HG02759 (cell line): ENCODE data around the gene PROX1.
A peak's percentile ranks its signal among the peaks of the same experiment; 100 is the strongest.

Experiments used
- ATAC-seq: cut with Tn5 transposase; IDR thresholded peaks from one replicate; pipeline ENCODE4 v1.9.1; 2021; ENCODE audit warnings: mild to moderate bottlenecking, moderate library complexity; ENCODE audit not compliant: unreplicated experiment

Gene PROX1

GRCh38 chr1:213979751-213980586 lies 7.8 kb upstream of the PROX1 start:
- ATAC-seq: no peak

DNA sequence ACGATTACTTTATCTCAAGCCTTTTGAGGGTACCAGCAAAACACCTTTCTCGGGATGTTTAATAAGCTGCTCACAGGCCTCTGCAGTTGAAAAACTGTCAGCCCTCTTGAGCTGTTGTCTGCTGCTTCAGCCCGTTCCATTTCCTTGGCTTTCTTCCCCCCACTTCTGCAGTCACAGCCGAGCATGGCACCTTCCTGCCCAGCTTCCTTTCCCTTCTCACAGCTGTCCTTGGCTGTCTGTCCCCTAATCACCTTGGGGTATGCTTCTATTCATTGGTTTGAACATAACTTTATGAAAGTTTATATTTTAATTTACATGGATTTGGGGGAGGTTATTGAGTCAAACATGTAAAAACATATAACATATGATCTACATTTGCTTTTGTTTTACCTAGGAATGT lies 6.9 kb upstream of the PROX1 start:
- no peak for ATAC-seq

- ATAC-seq: no peak
Measured at GRCh38 chr1:213982289-213982671, 5.5 kb upstream of the PROX1 start.

GRCh38 chr1:213982672-213983492 lies 4.9 kb upstream of the PROX1 start:
- ATAC-seq: no peak

GRCh38 chr1:213983493-213984386 lies 4.0 kb upstream of the PROX1 start:
- ATAC-seq: no peak

GRCh38 chr1:213984387-213985208 lies 3.2 kb upstream of the PROX1 start:
- ATAC-seq: no peak

- no peak for ATAC-seq
Measured at GRCh38 chr1:213985209-213986019, 2.4 kb upstream of the PROX1 start.

DNA sequence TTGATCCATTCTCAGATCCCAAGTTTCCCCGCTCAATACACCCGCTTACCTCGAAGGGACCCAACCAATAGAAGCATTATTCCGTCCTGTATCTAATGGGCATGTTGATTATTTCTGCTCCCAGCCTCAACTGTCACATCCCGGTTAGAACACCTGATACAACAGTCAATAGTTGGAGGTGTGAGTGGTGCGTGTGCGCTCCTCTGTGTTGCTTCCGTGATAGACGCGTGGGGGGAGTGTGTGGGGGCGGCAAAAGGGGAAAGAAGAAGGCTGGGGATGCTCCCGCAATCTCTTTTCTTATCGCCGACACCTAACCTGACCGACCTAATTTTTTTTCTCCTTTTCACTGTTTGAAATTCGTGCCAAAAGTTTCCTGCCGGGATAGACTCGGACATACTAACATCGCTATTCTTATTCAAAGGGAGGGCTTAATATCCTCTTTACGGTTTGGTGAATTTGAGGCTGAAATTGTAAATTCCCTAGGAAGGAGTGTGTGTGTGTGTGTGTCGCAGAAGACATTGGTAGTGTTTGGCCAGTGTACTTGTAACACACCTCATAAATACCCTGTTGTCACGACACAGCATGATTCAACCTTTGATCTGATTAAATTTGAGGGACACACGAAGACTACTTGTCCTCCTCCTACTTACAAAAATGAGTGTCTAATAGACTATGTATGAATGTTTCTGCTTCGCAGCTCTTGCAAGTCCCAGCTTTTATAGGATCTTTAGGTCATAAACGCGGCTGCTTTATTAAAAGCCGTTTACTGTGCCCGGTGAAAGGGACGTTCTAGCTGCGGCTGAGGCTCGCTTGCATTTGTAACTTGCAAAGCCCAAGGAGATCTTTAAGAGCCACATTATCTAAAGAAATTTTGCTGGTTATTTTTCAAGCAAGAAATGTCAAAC lies 1.5 kb upstream of the PROX1 start:
- ATAC-seq: no peak

DNA sequence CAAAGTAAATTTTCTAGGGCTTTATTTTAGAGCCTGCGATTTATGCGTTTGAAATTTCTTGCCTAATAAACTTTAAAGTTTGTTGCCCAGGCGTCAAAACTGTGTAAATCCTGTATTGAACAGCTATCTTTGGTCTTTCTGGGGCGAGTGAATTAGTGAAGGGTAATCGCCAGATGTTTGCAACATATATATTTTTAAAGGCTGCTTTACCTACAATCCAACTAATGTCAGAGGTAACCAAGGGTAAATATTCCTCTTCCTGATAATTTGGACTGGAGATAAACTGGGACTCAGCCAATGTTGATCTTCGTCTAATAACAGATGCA lies 885 bp upstream of the PROX1 start:
- no peak for ATAC-seq

GRCh38 chr1:213987422-213987926 lies 299 bp upstream of the PROX1 start:
- peak; percentile 80 for ATAC-seq

- no peak for ATAC-seq
Measured at GRCh38 chr1:213988507-213989001, 781 bp downstream of the PROX1 start.

DNA sequence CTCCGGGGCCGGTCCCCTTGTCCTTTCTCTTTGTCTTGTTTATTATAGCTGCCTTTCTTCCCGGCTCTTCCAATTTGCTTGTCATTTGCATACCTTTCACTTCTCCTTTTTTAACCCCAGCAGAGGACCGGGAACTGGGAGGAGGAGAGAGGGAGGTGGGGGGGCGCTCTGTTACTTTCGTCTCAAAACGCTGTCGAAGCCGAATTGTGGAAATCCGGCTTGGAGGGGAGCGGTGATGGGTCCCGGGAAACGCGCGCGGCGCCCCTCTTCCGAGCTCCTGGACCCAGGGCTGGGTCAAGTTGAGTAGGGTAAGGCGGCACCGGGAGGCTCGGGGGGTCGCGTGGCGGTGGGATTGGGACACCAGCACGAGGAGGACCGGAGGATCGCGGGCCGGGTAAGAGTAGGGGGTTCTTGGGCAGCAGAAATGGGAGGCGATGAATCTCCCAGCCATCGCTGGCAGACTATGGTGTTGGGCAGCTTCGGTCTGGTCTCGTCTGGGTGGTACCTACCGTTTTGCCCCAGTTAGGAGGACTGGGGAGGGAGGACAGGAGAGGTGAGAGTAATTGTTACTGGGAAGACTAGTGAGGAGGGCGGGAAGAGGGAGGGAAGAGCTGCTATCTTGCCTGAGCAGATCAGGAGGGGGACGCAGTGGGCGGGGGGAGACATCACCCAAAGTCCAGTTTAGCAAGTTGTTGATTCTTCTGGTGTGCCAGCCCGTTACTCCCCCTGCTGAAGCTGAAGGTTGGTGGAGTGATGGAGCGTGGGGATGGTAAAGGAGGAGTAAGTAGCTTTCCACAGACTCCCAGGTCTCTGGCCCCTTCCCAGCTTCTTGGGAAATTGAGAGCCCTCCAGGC lies 1.5 kb downstream of the PROX1 start:
- no peak for ATAC-seq

GRCh38 chr1:213993929-213994328 lies 6.2 kb downstream of the PROX1 start:
- no peak for ATAC-seq

DNA sequence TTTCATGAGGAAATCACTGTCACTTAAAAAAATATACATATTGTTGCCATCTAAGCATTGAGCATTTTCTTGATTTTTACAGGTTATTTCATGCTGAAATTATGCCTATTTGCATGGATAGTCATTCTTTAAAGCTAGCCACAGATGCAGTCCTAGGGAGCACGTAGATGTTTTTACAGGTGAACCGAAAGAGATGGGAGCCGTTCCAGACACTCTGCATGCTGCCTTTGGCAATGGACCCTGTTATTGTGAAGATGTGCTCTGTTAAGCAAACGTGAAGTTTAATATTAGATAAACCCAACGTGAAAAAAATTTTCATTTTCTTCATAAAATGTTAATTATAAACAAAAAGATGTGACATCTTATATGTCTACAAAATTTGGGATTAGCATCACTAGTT lies 7.1 kb downstream of the PROX1 start:
- ATAC-seq: no peak

- ATAC-seq: no peak
Measured at GRCh38 chr1:213995603-213996002, 7.8 kb downstream of the PROX1 start.

- no peak for ATAC-seq
Measured at GRCh38 chr1:213996320-213997037, 8.7 kb downstream of the PROX1 start.
